IPS-20b (cell line): Measurements from ENCODE around the gene FARP1.

Experiments used
- H3K27ac ChIP-seq: one replicate; pipeline ENCODE4 v1.5.1; 2013; ENCODE audit warnings: low read length
- H3K27me3 ChIP-seq: 2 replicates; pipeline ENCODE4 v1.6.1; 2013; ENCODE audit warnings: mild to moderate bottlenecking, low read length, inconsistent platforms; ENCODE audit not compliant: insufficient read depth
- H3K36me3 ChIP-seq: 2 replicates; pipeline ENCODE4 v1.6.1; 2013; ENCODE audit warnings: low read depth, mild to moderate bottlenecking, inconsistent platforms, low read length, moderate library complexity; ENCODE audit not compliant: insufficient read depth
- H3K4me1 ChIP-seq: 2 replicates; pipeline ENCODE4 v1.6.1; 2013; ENCODE audit warnings: mild to moderate bottlenecking, control low read depth, inconsistent platforms, low read length, moderate library complexity; ENCODE audit not compliant: insufficient read depth
- H3K4me3 ChIP-seq: 2 replicates; pipeline ENCODE4 v1.5.1; 2013; ENCODE audit warnings: mild to moderate bottlenecking, low read length, inconsistent platforms
- H3K9ac ChIP-seq: 2 replicates; pipeline ENCODE4 v1.6.1; 2013; ENCODE audit warnings: low read depth, mild to moderate bottlenecking, inconsistent platforms, low read length, moderate library complexity
- H3K9me3 ChIP-seq: 2 replicates; pipeline ENCODE4 v1.6.1; 2013; ENCODE audit warnings: mild to moderate bottlenecking, low read depth, low read length, inconsistent platforms; ENCODE audit not compliant: insufficient read depth

FARP1 gene

GRCh38 chr13:98285852-98286594, 143.1 kb downstream of the FARP1 start:
- no peak overlapping the region for H3K27ac ChIP-seq
- no peak overlapping the region for H3K4me3 ChIP-seq
- H3K9me3 ChIP-seq = no peaks in the 10 kb centered on the region
- no peaks in the 10 kb centered on the region for H3K36me3 ChIP-seq
- peaks cover 21% of the 10 kb centered on the region for H3K4me1 ChIP-seq
- H3K9ac ChIP-seq = no peak overlapping the region
- H3K27me3 ChIP-seq = no peaks in the 10 kb centered on the region

DNA sequence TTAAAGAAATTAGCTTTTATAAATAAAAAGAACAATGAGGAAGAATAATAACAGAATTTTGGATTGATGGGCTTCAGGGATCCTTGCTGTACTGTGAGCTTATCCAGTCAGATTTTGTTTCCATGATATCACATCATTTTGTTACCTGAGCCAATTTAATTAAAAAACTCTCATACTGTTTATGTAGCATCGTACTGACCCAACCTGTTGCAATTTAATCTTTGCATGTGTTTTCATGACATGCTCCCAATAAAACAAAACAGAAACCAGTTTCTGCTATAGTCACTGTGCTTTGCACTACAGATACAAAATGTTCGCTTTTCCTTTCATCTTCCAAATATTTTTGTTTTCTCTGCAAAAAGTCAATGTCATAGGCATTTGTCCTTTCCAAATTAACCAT, 143.9 kb downstream of the FARP1 start:
- Histone ChIP-seq H3K36me3 (no peaks in the 10 kb centered on the region), H3K4me1 (peaks cover 25% of the 10 kb centered on the region), H3K27ac (no peak overlapping the region), H3K4me3 (no peak overlapping the region), H3K9ac (no peak overlapping the region), H3K27me3 (no peaks in the 10 kb centered on the region), H3K9me3 (no peaks in the 10 kb centered on the region)

- Histone ChIP-seq H3K9me3 (no peaks in the 10 kb centered on the region), H3K4me3 (no peak overlapping the region), H3K36me3 (no peaks in the 10 kb centered on the region), H3K27me3 (no peaks in the 10 kb centered on the region), H3K4me1 (peaks cover 26% of the 10 kb centered on the region), H3K27ac (no peak overlapping the region), H3K9ac (no peak overlapping the region)
These were observed 145.3 kb downstream of the FARP1 start for GRCh38 chr13:98288211-98288610.

GRCh38 chr13:98289339-98289945, 146.5 kb downstream of the FARP1 start:
- Histone ChIP-seq H3K9ac (no peak overlapping the region), H3K4me1 (peaks cover 25% of the 10 kb centered on the region), H3K27ac (no peak overlapping the region), H3K36me3 (no peaks in the 10 kb centered on the region), H3K27me3 (no peaks in the 10 kb centered on the region), H3K9me3 (no peaks in the 10 kb centered on the region), H3K4me3 (no peak overlapping the region)

DNA sequence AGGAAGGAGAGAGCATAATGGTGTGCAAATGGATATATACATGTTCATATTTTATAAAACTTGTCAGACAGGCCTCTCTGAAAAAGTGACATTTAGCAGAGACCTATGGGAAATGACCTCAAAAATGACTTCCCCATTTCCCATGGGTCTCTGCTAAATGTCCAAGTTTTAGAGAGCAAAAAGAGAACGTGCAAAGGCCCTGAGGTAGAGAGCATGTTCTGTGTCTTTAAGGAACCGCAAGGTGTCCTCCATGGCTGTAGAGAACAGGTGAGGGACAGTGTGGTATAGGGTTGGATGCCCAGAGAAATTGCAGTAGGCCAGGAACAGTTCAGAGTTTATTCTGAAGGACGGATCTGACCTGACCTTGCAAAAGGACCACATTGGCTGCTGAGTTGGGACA, 147.4 kb downstream of the FARP1 start:
- no peaks in the 10 kb centered on the region for H3K36me3 ChIP-seq
- H3K27me3 ChIP-seq = no peaks in the 10 kb centered on the region
- H3K4me1 ChIP-seq = peaks cover 17% of the 10 kb centered on the region
- no peaks in the 10 kb centered on the region for H3K9me3 ChIP-seq
- no peak overlapping the region for H3K9ac ChIP-seq
- no peak overlapping the region for H3K27ac ChIP-seq
- no peak overlapping the region for H3K4me3 ChIP-seq

GRCh38 chr13:98291658-98292057, 148.8 kb downstream of the FARP1 start:
- H3K4me3 ChIP-seq = no peak overlapping the region
- H3K9ac ChIP-seq = no peak overlapping the region
- H3K9me3 ChIP-seq = no peaks in the 10 kb centered on the region
- H3K36me3 ChIP-seq = no peaks in the 10 kb centered on the region
- no peak overlapping the region for H3K27ac ChIP-seq
- H3K4me1 ChIP-seq = peaks cover 5% of the 10 kb centered on the region; the same call in 1 of the 2 replicates
- H3K27me3 ChIP-seq = no peaks in the 10 kb centered on the region

DNA sequence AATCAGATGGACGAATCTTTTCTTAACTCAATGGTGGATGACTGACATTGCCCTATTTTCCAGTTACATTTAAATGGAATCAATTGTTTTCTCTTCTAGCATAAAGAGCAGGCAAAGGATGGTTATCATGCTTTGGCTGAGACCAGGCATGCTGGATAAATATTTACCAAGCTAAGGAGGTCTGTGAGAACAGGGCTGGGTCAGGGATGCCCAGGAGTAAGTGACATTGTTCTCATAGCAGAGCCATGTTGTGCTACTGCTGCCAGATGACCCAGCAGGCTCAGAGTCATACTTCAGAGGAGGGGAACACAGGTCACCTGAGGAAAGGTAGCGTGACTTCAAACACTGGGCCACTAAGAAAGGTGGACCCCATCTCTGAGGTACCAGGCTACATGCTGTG, 150.2 kb downstream of the FARP1 start:
- Histone ChIP-seq H3K4me3 (no peak overlapping the region), H3K36me3 (no peaks in the 10 kb centered on the region), H3K9me3 (no peaks in the 10 kb centered on the region), H3K4me1 (peaks cover 7% of the 10 kb centered on the region), H3K27me3 (no peaks in the 10 kb centered on the region), H3K27ac (no peak overlapping the region), H3K9ac (no peak overlapping the region)

DNA sequence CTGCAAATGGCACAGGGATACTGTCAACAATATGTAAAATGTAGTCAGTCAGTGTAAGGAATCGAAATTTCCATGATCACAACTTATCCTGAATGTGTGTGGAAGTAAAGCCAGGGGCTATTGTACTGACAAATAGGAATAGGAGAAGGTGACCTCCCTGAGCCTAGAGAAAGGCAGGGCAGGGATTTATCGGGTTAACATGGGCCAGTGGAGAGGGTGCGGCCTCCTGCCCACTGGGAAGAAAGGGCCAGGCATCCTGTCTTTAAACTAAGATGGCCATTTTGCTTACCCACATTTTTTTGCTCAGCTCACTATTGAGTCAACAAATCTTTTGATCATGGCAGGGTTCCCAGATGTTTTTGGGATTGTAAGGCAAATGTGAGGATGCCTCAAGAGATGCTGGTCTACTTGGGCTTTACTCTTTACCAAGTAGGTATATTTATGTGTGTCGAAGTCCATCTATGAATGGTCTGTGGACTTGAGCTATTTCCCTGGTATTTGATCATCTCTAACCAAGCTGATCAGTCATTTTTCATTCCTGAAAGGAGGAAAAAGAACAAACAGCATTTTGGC, 150.8 kb downstream of the FARP1 start:
- no peaks in the 10 kb centered on the region for H3K9me3 ChIP-seq
- peaks cover 8% of the 10 kb centered on the region for H3K4me1 ChIP-seq
- no peak overlapping the region for H3K4me3 ChIP-seq
- H3K27ac ChIP-seq = no peak overlapping the region
- no peaks in the 10 kb centered on the region for H3K36me3 ChIP-seq
- H3K9ac ChIP-seq = no peak overlapping the region
- H3K27me3 ChIP-seq = no peaks in the 10 kb centered on the region

GRCh38 chr13:98295371-98295770, 152.5 kb downstream of the FARP1 start:
- Histone ChIP-seq H3K27me3 (no peaks in the 10 kb centered on the region), H3K4me3 (no peak overlapping the region), H3K36me3 (no peaks in the 10 kb centered on the region), H3K27ac (no peak overlapping the region), H3K9ac (no peak overlapping the region), H3K4me1 (peaks cover 8% of the 10 kb centered on the region), H3K9me3 (no peaks in the 10 kb centered on the region)

GRCh38 chr13:98297051-98297450, 154.2 kb downstream of the FARP1 start:
- Histone ChIP-seq H3K4me1 (peaks cover 2% of the 10 kb centered on the region), H3K36me3 (no peaks in the 10 kb centered on the region), H3K27ac (no peak overlapping the region), H3K9ac (no peak overlapping the region), H3K27me3 (no peaks in the 10 kb centered on the region), H3K9me3 (no peaks in the 10 kb centered on the region), H3K4me3 (no peak overlapping the region)

DNA sequence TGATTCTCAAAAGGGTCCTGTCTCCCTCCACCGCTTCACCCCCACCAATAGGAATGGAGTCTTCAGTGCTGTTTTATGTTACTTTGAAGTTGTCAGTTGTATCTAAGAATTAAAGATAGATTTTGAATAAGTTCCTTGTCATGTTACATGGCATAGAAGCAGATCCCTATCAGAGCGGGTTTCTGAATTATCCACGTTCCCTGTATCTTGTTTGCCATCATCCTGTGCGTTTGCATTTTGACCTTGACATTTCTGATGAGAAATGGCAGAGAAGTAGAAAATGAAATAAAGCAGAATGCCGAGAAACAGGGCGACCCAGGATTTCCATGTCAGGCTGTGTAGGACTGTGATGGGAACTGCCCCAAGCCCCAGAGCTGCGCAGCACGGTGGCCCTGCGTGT, 154.9 kb downstream of the FARP1 start:
- H3K36me3 ChIP-seq = no peaks in the 10 kb centered on the region
- H3K27me3 ChIP-seq = no peaks in the 10 kb centered on the region
- H3K27ac ChIP-seq = no peak overlapping the region
- H3K4me1 ChIP-seq = peaks cover 2% of the 10 kb centered on the region
- no peak overlapping the region for H3K4me3 ChIP-seq
- H3K9me3 ChIP-seq = no peaks in the 10 kb centered on the region
- no peak overlapping the region for H3K9ac ChIP-seq

DNA sequence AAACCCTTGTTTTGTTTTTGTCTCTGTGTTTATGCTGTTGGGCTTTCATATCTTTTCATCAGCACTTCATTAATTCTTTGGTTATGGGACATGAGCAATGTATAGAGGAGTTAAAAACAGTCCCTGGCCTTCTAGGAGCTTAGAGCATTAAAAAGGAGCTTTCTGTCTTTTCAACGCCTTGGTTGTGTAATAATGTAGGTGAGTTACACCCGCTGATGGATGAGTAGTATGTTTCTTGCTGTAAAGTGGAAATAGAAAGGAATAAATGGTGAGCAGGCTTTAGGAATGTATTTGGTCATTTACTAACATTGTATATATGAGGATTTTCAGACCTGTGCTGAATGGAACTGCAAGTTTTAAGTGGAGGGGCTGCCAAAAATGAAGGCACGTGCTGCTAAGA, 155.7 kb downstream of the FARP1 start:
- Histone ChIP-seq H3K9me3 (no peaks in the 10 kb centered on the region), H3K36me3 (no peaks in the 10 kb centered on the region), H3K9ac (no peak overlapping the region), H3K4me3 (no peak overlapping the region), H3K4me1 (peaks cover 2% of the 10 kb centered on the region; the same call in 1 of the 2 replicates), H3K27ac (no peak overlapping the region), H3K27me3 (no peaks in the 10 kb centered on the region)
